ENCODE results near the gene TRIM37.

- TF ChIP-seq EZH2phosphoT487 (IDR thresholded peaks at IDR 0.05; ENCODE audit: borderline replicate concordance, low read depth): no peak
- no peak for TF ChIP-seq POLR2AphosphoS5 (IDR thresholded peaks at IDR 0.05; ENCODE audit: low read depth, low read length)
- no peak for TF ChIP-seq CTCF (IDR thresholded peaks at IDR 0.05)
These were observed 4.3 kb upstream of the TRIM37 start for GRCh38 chr17:59110973-59111372.
